D721Med (cell line): Measurements from ENCODE around the gene XG.

Experiments used
- DNase-seq: peaks from one replicate; pipeline ENCODE4 v3.0.0; 2011; ENCODE audit warnings: low spot score; ENCODE audit not compliant: insufficient read length
- FAIRE-seq: peaks from 2 replicates; lab custom pipeline; 2011; peaks lifted over from hg19 to GRCh38; lab: Jason Lieb, UNC
- TF ChIP-seq, protein P1 (sequence below): IDR thresholded peaks from 2 replicates; pipeline ENCODE4 v1.5.1; 2012; ENCODE audit warnings: mild to moderate bottlenecking, control low read depth; ENCODE audit not compliant: insufficient read depth; ENCODE audit errors: missing control alignments

Gene XG

DNA sequence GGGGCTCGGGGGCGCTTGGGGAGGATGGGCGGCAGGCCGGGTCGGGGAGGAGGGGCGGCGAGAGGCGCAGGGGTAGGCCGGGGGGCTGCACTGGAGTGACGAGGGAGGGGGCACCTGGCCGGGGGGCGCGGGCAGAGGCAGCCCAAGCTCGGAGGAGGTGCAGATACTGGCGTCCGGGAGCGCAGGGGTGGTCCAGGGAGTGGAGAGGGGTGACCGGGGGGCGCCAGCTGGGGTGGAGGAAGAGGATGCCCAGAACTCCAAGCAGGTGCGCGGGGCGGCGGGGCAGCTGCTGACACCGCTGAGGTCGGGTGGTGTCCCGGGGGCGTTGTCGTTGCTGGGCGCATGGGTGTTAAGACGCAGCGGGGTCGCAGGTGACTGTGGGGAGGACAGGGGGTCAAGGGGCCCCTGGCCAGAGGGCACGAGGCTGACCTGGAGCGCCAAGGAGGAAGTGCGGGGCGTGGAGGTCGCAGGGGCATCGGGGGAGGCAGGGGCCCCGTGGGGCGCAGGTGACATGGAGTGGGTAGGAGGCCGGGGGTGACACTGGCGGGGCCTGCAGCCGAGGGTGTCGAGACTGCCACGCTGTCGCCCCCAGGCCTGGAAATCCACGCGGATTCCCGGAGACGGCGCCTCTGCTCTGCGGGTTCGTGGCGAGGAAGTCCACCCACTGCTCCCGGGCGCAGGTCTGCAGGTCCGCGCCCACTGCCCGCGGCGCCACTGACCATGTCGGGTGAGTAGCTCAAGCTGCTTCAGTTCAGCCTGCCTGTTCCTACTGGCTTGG, 77.8 kb downstream of the XG start:
- FAIRE-seq (no peak), DNase-seq (no peak)
- TF ChIP-seq, protein P1, sequence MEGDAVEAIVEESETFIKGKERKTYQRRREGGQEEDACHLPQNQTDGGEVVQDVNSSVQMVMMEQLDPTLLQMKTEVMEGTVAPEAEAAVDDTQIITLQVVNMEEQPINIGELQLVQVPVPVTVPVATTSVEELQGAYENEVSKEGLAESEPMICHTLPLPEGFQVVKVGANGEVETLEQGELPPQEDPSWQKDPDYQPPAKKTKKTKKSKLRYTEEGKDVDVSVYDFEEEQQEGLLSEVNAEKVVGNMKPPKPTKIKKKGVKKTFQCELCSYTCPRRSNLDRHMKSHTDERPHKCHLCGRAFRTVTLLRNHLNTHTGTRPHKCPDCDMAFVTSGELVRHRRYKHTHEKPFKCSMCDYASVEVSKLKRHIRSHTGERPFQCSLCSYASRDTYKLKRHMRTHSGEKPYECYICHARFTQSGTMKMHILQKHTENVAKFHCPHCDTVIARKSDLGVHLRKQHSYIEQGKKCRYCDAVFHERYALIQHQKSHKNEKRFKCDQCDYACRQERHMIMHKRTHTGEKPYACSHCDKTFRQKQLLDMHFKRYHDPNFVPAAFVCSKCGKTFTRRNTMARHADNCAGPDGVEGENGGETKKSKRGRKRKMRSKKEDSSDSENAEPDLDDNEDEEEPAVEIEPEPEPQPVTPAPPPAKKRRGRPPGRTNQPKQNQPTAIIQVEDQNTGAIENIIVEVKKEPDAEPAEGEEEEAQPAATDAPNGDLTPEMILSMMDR = no peak

DNA sequence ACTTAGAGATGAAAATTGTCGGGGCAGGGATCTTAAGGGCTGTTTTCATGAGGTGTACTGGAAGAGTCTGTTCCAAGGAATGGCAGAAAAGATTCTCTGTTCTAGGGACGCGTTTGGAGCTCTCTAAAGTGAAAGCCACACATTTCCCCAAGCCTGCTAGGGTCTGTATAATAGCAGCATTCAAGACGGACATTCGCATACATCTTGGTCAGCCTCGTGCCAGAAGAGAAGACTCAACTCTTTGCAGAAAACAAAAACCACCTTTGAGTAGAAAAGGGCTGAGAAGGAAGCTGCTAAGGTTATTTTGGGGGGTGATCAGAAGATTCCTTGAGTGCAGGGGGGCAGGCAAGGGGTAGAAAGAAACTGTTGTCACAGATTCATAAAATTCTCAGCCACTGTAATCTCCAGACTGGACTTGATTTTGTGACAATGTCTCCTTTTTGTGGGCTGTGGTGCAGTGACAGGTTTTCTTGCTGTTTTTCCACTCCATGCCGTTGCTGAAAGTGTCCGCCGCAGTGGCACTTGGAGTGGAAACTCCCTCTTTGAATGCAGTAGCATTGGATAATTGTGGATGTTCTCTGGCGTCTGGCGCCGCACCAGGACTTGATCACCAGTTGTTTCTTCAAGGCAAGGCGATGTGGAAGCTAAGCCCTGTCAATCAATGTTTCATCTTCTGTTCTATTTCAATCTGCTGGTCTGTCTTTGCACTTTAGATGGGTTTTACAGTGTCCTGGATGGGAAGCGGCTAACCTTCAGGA, 79.8 kb downstream of the XG start:
- DNase-seq = no peak
- FAIRE-seq = peak; percentile 25
- TF ChIP-seq, protein P1 = no peak

DNA sequence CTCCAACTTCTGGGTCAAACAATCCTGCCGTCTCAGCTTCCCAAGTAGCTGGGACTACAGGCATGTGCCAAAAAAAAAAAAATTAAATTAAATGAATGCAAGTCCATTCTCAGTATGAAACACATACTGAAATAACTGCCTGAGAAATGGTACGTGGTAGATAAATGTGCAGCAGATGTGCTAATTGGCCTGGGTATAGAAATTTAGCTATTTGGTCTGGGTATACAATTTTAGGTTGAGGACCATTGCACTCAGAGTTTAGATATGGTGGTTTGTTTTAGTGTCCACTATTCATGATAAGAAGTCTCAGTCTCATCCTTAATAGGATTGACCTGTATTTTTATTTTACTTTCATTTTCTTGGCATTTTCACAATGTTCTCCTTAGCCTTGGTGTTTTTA, 86.1 kb downstream of the XG start:
- TF ChIP-seq, protein P1 = no peak
- FAIRE-seq (no peak), DNase-seq (no peak)

DNA sequence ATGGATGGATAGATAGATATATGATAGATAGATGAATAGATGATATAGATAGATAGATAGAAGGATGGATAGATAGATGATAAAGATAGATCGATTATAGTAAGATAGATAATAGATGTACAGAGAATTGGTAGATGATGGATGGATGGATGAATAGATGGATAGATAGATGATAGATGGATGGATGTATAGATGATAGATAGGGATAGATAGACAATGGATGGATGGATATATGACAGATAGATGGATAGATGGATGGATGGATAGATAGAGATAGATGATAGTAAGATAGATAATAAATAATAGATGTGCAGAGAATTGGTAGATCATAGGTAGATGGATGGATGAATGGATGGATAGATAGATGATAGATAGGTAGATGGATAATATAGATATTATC, 89.1 kb downstream of the XG start:
- TF ChIP-seq, protein P1 = no peak

DNA sequence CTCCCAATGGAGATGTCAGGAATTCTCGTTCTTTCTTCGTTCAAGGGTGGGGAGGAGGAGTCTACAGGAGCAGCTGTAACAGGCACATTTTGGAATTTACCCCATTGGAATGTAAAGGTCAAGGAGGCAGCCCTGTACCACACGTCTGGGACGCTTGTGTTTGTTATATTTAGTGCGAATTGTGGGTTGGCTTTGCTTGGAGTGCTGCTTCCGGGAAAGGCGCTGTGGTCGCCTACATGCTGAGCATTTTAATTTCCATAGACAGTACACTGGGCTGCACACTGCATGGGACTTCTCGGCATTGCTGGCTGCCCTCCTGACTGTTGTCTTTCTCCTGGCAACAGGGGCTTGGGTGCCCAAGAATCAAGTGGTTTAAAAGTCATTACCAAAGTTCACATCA, 89.7 kb downstream of the XG start:
- TF ChIP-seq, protein P1 = no peak
- FAIRE-seq = no peak
- no peak for DNase-seq

More for the DNA sequence above, 89.1 kb downstream of the XG start:
- FAIRE-seq (no peak), DNase-seq (no peak)

DNA sequence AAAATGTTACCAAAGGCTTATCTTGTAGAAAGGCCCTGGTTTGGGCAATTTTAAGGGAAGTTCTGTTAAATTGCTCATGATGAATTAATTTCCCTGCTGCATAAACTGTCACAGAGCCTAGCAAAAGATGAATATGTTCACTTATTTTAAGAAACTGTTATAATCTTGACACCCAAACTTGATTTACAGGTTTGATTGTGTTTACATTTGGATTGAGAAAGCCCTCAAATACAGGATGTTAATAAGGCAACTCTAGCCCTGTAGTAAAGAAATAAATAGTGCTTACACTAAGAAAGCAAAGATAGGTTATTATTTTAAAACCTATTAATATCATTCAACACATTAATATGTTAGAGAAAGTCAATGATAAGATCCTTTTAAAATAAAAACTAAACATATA, 95.2 kb downstream of the XG start:
- TF ChIP-seq, protein P1 = no peak
- no peak for DNase-seq
- no peak for FAIRE-seq

DNA sequence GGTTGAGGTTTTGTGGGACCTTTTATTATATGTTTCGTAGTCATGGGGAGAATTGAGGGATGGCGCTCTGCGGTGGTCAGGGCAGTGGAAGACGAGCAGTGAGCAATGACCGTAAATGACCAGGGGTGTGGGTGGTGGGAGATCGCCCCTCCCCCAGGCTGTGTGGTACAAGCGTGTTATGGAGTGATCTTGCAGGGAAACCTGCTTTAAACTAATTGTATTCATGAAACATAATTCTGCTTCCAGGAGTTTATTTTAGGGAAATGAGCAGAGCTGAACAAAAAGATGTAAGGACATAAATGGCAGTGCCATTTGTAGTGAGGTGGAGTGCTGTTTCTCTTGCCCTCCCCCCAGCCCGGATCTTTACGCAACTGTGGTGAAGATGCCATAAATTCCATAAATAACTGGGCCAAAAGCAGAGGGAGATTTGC, 97.0 kb downstream of the XG start:
- DNase-seq (no peak), FAIRE-seq (no peak)
- TF ChIP-seq, protein P1 = no peak
